Superior temporal gyrus (tissue), 1 donor: ENCODE results near the gene CETN3.
"Not testable (repeated sequence)": the region's sequence is repeated elsewhere in the genome, so short reads cannot be mapped to it uniquely, and the experiment has no call there.

Experiments
- DNase-seq: peaks from one replicate; pipeline ENCODE4 v3.0.0-alpha.2; 2016; ENCODE audit errors: extremely low spot score

CETN3 gene

GRCh38 chr5:90383903-90384302 is 25.7 kb downstream of the CETN3 start:
- DNase-seq = no peak

GRCh38 chr5:90381213-90381929 is 28.2 kb downstream of the CETN3 start:
- DNase-seq = no peak

- no peak for DNase-seq
Observed at GRCh38 chr5:90379652-90380051, 29.9 kb downstream of the CETN3 start.

- no peak for DNase-seq
Observed at GRCh38 chr5:90378752-90379151, 30.8 kb downstream of the CETN3 start.

- DNase-seq = not testable (repeated sequence)
Observed at GRCh38 chr5:90371269-90371668, 38.3 kb downstream of the CETN3 start.

GRCh38 chr5:90368454-90369246 is 40.9 kb downstream of the CETN3 start:
- DNase-seq = no peak

GRCh38 chr5:90367879-90368278 is 41.7 kb downstream of the CETN3 start:
- no peak for DNase-seq

GRCh38 chr5:90366948-90367347 is 42.6 kb downstream of the CETN3 start:
- no peak for DNase-seq

GRCh38 chr5:90365328-90365727 is 44.2 kb downstream of the CETN3 start:
- no peak for DNase-seq

- peak; percentile 29 for DNase-seq
Observed at GRCh38 chr5:90359073-90359920, 50.3 kb downstream of the CETN3 start.

- peak; percentile 58 for DNase-seq
Observed at GRCh38 chr5:90356622-90357021, 52.9 kb downstream of the CETN3 start.

- DNase-seq = no peak
Observed at GRCh38 chr5:90356176-90356575, 53.4 kb downstream of the CETN3 start.

- DNase-seq = no peak
Observed at GRCh38 chr5:90355635-90356034, 53.9 kb downstream of the CETN3 start.

- DNase-seq = no peak
Observed at GRCh38 chr5:90353254-90353653, 56.3 kb downstream of the CETN3 start.

- DNase-seq = no peak
Observed at GRCh38 chr5:90351101-90351500, 58.5 kb downstream of the CETN3 start.

GRCh38 chr5:90347462-90347861 is 62.1 kb downstream of the CETN3 start:
- no peak for DNase-seq

- no peak for DNase-seq
Observed at GRCh38 chr5:90345684-90346083, 63.9 kb downstream of the CETN3 start.

- no peak for DNase-seq
Observed at GRCh38 chr5:90344689-90345088, 64.9 kb downstream of the CETN3 start.

- DNase-seq = not testable (repeated sequence)
Observed at GRCh38 chr5:90343731-90344130, 65.8 kb downstream of the CETN3 start.

GRCh38 chr5:90342576-90342975 is 67.0 kb downstream of the CETN3 start:
- DNase-seq = no peak
